ENCODE results near the gene ABR.
"Not testable (repeated sequence)": the region's sequence is repeated elsewhere in the genome, so short reads cannot be mapped to it uniquely, and the experiment has no call there.

ABR gene

DNA sequence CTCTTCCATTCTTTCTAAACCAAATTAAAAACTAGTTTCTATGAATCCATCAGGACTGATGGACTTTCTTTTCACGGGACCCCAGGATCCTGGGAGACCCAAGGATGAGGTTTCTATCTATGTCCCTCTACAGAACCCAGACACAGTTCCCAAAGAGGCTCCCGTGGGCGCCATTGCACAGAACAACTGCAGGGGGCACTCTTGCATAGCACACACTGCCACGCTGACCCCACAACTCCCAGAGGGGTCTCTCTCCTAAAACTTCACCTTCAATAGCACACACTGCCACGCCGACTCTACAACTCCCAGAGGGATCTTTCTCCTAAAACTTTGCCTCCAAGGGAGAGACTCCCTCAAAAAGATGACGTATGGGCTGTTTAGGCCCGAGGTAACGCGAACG, 9.0 kb downstream of the ABR start:
- no peak for DNase-seq

DNA sequence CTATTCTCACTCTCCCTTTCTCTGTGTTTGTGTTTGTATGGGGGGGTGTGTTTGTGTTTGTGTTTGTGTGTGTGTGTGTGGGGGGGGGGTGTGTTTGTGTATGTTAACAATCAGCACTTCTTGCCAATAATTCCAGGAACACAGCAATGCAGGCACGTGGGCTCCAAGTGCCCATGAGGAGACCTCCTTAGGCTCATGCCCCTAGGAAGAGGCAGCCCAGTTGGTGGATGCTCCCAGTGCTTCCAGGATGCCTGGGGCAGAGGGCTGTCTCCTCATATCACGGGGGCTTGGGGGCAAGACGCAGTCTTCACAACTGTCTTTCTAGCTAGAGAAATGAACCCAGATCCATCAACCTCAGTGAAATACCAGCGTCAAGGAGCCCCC, 9.9 kb downstream of the ABR start:
- DNase-seq: no peak

DNA sequence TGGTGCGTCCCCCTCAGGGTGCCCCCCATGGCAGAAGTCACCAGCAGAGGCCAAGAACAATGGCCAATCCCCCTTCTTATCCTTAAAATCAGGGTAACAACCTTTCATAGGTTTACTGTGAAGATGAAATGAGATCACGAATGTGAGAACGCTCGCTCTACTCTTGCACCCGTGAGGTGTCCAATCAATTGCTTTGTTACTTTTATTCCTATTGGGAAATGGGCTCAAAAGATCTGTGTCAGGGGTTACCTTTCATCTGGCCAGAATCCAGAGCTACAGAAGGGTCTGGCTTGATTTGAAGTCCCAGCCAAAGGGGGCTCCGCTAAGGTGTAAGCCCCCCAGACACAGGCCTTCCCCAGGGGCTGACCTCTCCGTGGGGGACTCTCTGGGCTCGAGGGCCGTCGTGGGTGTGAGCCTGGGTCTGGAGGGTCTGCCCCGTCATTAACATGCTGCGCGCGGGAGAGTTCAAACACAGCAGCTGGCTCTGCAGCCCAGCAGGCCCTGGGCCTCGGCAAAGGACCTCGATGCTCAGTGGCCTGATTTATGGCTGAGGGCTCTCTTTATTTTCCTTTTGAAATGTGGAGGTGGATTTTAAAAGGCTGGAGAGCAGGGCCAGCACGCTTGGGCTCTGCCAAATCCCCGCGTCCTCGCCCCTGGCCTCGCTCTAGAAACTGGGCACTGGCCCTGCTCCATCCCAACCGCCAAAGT, 10.4 kb downstream of the ABR start:
- no peak for DNase-seq

DNA sequence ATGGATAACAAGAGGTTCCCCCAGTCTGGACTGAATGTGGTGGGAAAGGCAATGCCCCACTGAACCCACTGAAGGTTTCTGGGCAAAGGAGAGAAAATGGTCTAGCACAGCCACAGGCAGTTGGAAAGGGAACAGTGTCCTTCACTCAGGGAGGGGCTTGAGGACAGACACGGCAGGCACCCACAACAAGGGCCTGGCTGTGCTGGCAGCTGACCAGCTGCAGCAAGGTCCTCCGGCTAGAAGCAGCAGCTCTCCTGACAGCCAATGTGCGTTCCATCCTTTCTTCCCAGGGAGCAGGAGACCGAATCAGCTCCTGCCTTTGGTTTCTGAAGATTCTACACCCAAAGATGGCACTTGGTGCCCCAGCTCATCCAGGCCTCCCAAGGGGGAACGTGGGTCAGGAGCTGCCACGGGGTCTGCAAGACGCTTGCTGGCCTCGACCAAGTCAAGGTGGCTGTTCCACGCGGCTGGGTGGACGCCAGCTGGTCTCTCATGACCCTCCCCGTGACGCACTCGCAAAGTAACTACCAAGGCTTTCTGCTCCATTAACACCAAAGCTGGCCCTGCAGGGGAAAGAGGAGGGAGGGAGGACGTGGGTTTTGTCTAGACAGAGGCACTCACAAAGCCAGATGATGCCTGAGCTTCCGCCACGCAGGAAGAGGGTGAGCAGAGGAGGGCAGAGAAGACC, 11.1 kb downstream of the ABR start:
- no peak for DNase-seq

DNA sequence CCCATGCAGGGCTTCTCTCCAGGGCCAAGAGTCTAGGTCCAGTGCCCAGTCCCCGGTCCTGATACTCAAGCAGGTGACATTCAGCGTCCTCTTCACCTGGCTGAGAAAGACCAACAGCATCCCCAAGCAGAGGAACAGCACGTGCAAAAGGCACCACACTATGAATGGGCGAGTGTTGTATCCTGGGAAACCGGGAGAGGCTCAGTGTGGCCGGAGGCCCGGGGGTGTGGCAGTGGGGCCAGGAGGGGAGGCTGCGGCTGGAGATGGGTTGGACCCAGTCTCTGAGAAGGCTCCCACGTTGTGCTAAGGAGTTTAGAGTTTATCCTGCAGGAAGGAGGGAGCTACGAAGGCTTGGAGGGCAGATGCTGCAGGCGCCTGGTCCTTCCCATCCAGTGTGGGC, 13.5 kb downstream of the ABR start:
- no peak for DNase-seq

DNA sequence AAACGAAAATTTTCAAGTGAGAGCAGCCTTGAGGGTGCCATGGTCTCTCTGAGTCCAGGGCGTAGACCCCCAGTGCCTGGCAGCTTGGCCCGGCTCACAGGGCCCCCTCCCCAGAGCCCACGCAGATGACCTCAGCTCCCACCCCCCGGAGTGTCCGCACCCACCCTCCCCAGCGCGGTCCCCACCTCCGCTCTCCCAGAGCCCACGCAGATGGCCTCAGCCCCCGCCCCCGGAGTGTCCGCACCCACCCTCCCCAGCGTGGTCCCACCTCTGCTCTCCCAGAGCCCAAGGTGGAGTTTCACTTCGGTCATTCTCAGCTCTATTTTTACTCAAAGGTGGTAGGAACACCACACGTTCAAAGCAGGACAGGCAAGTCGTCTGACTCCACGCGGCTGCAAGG, 13.9 kb downstream of the ABR start:
- no peak for DNase-seq

DNA sequence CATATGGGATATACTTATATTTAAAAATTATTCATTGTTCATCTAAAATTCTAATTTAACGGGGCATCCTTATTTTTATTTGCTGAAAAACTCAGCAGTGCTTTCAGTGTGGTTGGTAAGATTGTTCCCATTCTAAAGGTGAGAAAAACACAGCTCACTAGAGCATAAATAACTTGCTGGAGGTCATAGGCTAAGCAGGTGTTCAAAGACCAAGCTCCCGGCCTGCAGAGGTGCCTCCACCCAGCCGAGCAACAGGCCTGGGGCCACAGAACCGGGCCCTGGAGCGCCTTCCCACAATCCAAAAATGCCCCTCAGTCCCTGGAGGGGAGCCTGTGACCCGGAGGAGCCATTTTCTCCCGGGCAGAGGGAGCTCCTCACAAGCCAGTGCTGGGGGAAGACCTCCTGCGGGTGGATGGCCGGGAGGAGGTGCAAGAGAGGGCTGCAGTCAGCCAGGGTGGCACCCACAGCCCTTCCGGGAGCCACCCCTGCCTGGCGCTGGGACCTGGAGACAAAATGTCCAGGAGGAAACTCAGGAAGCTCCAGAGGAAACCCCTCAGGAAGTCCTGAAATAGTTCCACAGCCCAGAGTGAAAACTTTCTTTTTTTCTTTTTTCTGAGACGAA, 14.7 kb downstream of the ABR start:
- no peak for DNase-seq

DNA sequence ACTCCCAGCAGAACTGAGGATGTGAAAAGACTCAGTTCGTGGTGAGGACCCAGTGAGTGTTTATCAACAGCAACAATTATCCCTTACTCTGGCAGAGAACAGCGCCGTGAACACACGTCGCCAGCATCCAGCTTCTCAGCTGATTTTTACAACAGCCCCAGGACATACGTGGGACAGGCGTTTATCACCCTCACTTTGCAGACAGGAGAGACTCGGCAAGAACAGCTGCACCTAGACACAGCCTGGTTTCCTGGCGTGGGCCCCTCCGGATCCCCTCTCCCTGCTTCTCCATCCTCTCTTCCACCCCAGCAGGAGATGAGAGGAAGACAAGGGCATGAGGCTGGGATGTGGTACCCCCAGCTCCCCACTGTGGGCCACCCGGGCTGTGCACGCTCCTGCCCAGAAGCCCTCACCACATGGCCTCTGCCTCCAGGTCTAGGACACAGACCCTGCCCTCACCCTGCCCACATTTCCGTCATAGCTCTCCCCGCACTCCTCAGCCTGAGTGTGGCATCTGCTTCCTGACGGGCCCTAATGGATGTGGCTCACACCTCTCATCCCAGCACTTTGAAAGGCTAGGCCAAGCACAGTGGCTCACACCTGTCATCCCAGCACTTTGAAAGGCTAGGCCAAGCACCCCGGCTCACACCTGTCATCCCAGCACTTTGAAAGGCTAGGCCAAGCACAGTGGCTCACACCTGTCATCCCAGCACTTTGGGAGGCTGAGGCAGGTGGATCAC, 17.5 kb downstream of the ABR start:
- DNase-seq: no peak

DNA sequence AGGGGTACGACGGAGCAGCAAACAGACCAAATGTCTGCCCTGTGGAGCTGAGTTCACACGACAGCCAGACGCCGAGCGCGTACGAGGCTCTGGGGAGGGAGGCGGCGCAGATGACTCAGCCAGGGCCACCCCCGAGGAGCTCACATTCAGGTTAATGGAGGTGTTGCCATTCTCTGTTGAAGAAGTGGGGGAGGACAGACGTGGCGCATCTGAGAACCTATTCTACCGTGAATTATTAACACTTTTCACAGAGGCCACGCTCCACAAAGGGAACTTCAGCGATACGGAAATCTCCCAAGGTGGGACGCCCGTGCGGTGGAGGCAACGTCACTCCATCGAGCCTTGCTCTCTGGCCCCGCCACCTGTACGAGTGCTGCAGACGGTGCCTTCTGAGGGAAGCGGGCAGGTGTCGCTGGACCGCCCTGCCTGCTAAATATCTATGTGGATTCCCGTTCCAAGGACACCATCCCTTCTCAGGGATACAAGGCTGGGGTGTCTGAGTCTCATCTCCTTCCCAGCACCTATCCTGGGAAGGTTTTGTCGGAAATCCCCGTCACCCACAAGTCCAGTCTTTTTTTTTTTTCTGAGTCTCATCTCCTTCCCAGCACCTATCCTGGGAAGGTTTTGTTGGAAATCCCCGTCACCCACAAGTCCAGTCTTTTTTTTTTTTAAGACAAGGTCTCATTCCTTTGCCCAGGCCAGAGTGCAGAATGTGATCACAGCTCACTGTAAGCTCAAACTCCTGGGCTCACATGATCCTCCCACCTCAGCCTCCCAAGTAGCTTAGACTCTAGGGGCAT, 19.0 kb downstream of the ABR start:
- DNase-seq: no peak

DNA sequence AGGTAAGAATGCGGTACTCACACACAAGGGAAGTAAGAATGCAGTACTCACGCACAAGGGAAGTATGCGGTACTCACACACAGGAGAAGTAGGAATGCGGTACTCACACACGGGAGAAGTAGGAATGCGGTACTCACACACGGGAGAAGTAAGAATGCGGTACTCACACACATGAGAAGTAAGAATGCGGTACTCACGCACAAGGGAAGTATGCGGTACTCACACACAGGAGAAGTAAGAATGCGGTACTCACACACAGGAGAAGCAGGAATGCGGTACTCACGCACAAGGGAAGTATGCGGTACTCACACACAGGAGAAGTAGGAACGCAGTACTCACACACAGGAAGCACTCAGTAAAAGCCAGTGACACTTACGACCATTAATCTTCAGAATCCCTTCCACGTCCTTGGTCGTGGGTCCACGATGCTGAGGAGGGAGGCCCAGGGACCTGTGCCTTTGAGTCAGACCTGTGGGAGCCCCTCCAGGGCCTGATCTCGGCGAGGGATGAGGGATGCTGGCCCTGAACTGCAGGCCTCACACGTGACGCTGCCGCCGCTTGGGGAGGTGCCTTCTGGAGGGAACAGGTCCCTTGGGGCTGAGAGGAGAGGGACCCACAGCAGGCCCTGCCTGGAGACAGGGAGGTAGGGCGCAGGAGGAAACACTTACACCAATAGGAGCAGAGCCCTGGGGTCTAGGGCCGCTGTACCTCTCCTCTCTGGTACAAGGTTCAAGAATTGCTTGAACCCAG, 20.2 kb downstream of the ABR start:
- no peak for DNase-seq

DNA sequence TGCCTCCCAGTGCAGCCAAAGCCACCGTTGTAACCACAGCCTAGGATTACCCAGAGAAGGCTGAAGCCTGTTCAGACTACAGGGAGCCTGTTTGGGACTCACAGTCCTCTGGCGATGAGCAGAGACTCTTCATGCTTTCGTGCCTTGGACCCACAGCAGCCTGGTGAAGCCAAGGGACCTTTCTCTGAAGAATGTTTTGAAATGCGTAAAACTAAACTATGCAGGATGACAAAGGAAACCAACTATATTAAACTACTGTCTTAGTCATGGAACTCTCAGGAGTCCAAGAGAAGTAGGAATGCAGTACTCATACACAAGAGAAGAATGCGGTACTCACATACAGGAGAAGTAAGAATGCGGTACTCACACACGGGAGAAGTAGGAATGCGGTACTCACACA, 20.9 kb downstream of the ABR start:
- DNase-seq: no peak

DNA sequence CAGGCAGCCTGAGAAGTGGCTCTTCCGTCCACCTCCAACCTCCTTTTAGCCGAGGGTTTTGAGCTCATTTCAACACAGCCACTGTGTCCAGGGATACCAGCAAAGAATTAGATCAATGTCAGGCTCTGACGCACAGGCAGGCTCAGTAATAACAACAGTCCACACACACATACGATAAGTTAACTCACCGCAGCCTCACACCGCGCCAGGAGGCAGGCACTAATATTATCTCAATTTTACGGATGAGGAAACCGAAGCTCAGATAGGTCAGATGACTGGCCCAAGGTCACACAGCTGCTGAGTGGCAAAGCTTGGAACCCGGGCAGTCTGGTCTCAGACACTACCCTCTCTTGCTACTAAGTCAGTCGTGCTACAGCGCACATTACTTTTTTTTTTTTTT, 22.9 kb downstream of the ABR start:
- DNase-seq: no peak

DNA sequence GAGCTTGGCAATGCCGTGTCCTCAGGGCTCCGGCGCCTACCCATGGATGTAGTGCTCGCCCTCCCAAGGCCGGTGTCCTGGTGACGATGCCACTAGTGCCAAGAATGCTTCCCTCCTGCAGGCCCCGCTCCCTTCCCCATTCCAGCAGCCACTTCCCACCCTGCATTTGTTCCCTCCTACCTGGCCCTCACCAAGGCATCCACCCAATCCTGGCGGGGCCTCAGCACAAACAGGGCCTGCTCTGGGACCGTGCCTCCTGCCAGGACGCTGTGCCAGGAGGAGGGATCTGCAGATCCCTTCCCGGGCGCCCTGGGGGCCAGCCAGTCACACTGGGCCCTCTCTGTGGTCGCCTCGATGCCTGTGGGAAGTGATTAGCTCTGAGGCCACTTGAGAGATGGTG, 25.1 kb downstream of the ABR start:
- no peak for DNase-seq

DNA sequence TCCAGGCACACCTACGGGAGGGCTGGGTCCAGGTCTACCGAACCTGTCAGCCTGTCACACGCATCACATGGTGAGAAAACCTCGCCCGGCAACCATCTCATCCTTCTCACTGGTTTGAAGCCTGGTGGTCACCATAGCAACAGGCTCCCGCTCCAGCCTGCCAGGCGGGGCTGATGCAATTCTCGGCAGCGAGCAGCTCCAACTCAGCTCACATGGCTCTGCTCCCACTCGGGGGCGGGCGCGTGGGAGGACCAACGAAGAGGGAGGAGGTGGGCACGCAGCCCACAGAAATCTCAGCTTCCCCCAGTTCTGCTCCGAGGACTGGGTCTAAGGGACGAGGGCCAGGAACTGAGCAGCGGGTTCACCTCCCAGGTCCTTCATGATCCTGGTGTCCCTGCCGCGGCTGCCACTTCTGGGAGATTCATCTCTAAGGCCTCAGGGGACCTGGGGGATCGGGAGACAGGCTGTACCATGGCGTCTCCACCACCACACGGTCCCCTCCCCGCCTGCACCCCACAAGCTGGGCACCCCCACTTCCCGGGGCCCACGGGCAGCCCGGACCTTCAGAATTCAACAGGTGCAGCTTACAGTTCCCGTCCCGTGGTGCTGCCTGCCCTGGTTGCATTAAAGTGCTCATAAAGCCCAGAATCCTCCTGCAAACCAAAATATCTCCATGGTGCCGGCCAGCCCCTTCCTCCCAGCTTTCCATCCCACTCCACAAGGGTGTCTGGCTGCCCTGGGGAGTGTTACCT, 25.8 kb downstream of the ABR start:
- peak; percentile 16 for DNase-seq

DNA sequence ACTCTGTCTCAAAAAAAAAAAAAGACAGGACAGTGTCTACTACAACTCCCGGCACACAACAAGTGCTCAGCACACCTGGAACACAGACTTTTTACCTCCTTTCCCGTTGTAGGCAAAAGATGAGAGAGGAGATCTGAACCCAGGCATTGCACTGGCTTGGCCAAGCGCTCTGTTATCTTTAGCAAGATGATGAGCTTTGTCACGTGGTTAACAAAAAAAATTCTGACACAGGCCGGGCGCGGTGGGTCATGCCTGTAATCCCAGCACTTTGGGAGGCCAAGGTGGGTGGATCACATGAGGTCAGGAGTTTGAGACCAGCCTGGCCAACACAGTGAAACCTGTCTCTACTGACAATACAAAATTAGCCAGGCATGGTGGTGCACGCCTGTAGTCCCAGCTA, 27.2 kb downstream of the ABR start:
- DNase-seq: not testable (repeated sequence)

DNA sequence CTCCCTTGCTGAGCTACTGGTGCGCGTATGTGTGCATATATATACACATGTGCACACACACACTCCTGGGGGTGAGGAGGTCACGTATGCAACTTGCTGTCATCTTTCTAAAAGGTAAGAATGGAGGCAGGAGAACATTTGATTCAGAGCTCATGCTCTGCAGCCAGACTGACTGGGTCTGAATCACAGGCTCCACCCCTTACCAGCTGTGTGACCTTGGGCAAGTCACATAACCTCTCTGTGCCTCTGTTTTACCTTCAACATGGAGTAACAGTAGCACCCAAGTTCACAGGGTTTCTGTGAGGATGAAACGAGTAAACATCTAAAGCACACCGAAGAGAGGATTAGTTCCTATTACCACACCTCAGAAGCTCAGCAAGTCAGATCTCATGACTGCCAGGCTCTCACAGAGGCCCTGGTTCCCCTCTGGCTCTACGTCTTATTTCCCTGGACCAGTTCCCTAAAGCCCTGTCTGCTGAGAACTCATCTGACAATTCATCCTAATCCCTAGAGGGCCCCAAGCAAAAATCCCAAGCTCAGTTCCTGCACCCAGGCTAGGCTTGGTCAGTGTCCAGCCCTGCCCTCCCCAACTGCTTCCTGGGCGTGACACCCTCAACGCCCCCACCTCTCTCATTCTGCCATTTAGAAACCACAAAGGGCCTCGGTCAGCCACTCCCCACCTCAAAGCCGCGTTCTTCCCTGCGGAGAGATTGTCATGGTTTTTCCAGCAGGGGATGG, 28.7 kb downstream of the ABR start:
- no peak for DNase-seq

DNA sequence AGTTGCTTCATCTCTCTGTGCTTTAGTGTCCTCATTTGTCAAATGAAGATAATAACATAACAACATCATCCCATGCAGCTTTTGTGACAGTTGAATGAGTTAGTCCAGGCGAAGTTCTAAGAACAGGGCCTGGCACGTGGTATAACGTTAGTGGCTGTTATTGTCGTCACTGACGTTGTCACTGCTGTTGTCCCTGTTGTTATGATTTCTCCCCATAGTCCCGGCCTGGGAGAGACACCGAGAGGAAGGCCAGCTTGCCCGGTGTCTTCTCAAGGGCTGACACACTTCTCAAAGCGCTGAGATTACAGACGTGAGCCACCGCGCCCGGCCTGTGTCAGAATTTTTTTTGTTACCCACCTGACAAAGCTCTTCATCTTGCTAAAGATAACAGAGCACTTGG, 29.9 kb downstream of the ABR start:
- DNase-seq: no peak

DNA sequence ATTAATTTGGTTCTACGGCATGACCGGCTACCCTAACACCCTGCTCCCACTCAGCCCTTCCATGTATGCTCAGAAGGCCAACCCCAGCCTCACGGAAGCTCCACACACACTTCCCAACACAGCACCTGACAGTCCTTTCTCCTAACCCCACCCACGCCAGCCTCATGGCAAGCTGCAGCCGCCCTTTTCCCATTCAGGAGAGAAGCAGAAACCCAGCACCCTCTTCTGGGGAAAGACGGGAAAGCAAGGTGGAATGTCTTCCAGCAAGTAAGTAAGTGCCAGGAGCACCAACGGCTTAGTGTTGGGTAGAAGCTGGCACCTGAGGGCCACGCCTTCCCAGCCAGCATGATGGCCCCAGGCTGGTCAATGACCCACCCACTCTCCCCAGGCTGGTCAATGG, 32.1 kb downstream of the ABR start:
- DNase-seq: peak; percentile 42

DNA sequence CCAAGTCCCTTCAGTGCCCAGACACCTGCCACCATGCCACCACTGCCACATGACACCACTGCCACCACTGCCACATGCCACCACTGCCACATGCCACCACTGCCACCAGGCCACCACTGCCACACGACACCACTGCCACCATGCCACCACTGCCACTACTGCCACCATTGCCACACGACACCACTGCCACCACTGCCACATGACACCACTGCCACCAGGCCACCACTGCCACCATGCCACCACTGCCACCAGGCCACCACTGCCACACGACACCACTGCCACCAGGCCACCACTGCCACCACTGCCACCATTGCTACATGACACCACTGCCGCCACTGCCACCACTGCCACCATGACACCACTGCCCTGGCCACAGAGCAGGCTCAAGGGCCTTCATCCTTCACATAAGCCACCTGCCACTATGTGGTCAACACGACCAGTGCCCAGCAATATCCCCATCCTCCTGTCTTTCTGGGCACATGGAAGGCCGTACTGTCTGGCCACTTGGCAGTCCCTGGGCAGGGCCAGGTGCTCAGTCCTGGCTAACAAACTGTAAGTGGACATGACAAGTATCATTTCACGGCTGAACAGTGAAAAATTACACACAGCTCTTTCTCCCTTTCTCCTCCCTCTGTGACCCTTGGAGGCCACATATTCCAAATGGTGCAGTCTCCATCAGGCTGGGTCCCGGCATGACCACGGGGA, 33.1 kb downstream of the ABR start:
- no peak for DNase-seq

Data from hematopoietic multipotent progenitor cell treated with erythropoietin and hydrocortisone succinate and interleukin-3 and kit ligand, for 8 days (in vitro differentiated cells).